CD4-positive, alpha-beta T cell (primary cell): ENCODE data around the gene EMILIN3. TPM values are rescaled to one million over a fixed set of nuclear protein-coding genes. Genes with fewer than 3 reads are reported as not detected.

ENCODE experiments used
- ATAC-seq: fragments of 200-7000 bp; cut with Tn5 transposase; one replicate; pipeline ENCODE4 v1.10.0; 2022; ENCODE audit warnings: mild to moderate bottlenecking; ENCODE audit not compliant: poor library complexity
- CTCF ChIA-PET: fragments of 350-600 bp; sonication (Branson Sonifier 250); formaldehyde crosslinking; loops from one replicate; lab custom pipeline; 2021; ENCODE audit warnings: antibody characterized with exemption, inconsistent platforms; lab: Charles Lee
- POLR2A ChIA-PET: fragments of 350-600 bp; sonication (Branson Sonifier 250); formaldehyde crosslinking; loops from one replicate; lab custom pipeline; 2021; ENCODE audit warnings: antibody characterized with exemption, inconsistent platforms; lab: Charles Lee
- DNase-seq, 14 experiments: peaks; one replicate each; pipeline ENCODE4 v3.0.0-alpha.2; 2013 to 2020; ENCODE audit warnings: mixed read lengths in 2 of 14
- H3K27ac ChIP-seq, 2 donors: one replicate each; pipeline versions ENCODE4 v1.5.1 to v1.7.0; 2013; ENCODE audit warnings: low read length in 2 of 2, low read depth in 1 of 2, mild to moderate bottlenecking in 1 of 2
- H3K27me3 ChIP-seq, 2 experiments: 1 replicate in 1 of 2; 2 replicates in 1 of 2; pipeline versions ENCODE4 v1.6.1 to v1.7.0; 2013; ENCODE audit warnings: low read length in 2 of 2, control low read depth in 1 of 2, mild to moderate bottlenecking in 1 of 2, moderate library complexity in 1 of 2; ENCODE audit not compliant: insufficient read depth in 2 of 2, control insufficient read depth in 1 of 2
- H3K36me3 ChIP-seq: one replicate; pipeline ENCODE4 v1.6.1; 2013; ENCODE audit warnings: low read length, control low read depth; ENCODE audit not compliant: insufficient read depth
- H3K4me1 ChIP-seq: one replicate; pipeline ENCODE4 v1.6.1; 2013; ENCODE audit warnings: low read length, control low read depth; ENCODE audit not compliant: insufficient read depth
- H3K4me3 ChIP-seq: one replicate; pipeline ENCODE4 v1.5.1; 2013; ENCODE audit warnings: mild to moderate bottlenecking, low read length, moderate library complexity
- H3K9me3 ChIP-seq, 2 experiments: 1 replicate in 1 of 2; 2 replicates in 1 of 2; pipeline versions ENCODE4 v1.6.1 to v1.7.0; 2013; ENCODE audit warnings: low read length in 2 of 2, mild to moderate bottlenecking in 2 of 2, control low read depth in 1 of 2, moderate library complexity in 1 of 2; ENCODE audit not compliant: control insufficient read depth in 1 of 2, insufficient read depth in 1 of 2
- H3K27ac Mint-ChIP-seq: one replicate; pipeline ENCODE4 v1.8.0; 2020; ENCODE audit warnings: mixed read lengths
- H3K27me3 Mint-ChIP-seq: one replicate; pipeline ENCODE4 v1.8.0; 2021; ENCODE audit warnings: mixed read lengths
- H3K36me3 Mint-ChIP-seq: one replicate; pipeline ENCODE4 v1.8.0; 2021; ENCODE audit warnings: low read depth, mixed read lengths
- H3K4me1 Mint-ChIP-seq: one replicate; pipeline ENCODE4 v1.8.0; 2021; ENCODE audit warnings: low read depth, mixed read lengths
- H3K4me3 Mint-ChIP-seq: one replicate; pipeline ENCODE4 v1.8.0; 2020; ENCODE audit warnings: mild to moderate bottlenecking, mixed read lengths
- H3K9me3 Mint-ChIP-seq: one replicate; pipeline ENCODE4 v1.8.0; 2020; ENCODE audit warnings: mixed read lengths
- CTCF ChIP-seq: fragments of 200-600 bp; IDR thresholded peaks from one replicate; pipeline ENCODE4 v1.8.0; 2022; ENCODE audit warnings: antibody characterized with exemption, mild to moderate bottlenecking
- intact Hi-C, 2 experiments: fragments of 100-400 bp; cut with DNase I in 1 of 2; cut with micrococcal nuclease in 1 of 2; formaldehyde crosslinking; loops; one replicate each; pipeline versions ENCODE4 v1.15.1 to v1.9.0; 2023 to 2025; cut with DNase I, micrococcal nuclease
- total RNA-seq, 174 experiments: library from RNA in 2 of 174; stranded (reverse) in 2 of 174; gene quantifications; one replicate each; pipeline ENCODE4 v1.2.3 and lab custom pipeline; 2021 to 2026

EMILIN3 gene
- total RNA-seq, 2 experiments from 2014 or later: 0.11 to 0.22 TPM

GRCh38 chr20:41330941-41331340 lies 35.7 kb downstream of the EMILIN3 start:
- POLR2A ChIA-PET: interaction anchor here (0.7 kb wide), 1 partner anchor 213 kb away, joined by 3 read pairs; no protein-coding TSS in a partner anchor
- H3K27ac Mint-ChIP-seq: no peak overlapping the region

GRCh38 chr20:41330343-41330720 lies 36.3 kb downstream of the EMILIN3 start:
- H3K27ac Mint-ChIP-seq: no peak overlapping the region
- POLR2A ChIA-PET: interaction anchor here (0.7 to 1.1 kb wide), 2 partner anchors 212 to 288 kb away, joined by 3 read pairs; partner anchors contain the start of gene CHD6

More at GRCh38 chr20:41330941-41331340, 35.7 kb downstream of the EMILIN3 start:
- H3K27me3 Mint-ChIP-seq: peaks cover 4% of the 10 kb centered on the region
- H3K4me3 Mint-ChIP-seq: no peak overlapping the region
- CTCF ChIA-PET: no interaction called here
- peaks cover 12% of the 10 kb centered on the region for H3K4me1 ChIP-seq
- H3K27me3 ChIP-seq: no peaks in the 10 kb centered on the region
- no peaks in the 10 kb centered on the region for H3K36me3 ChIP-seq
- peaks cover 11% of the 10 kb centered on the region for H3K4me1 Mint-ChIP-seq
- no peaks in the 10 kb centered on the region for H3K9me3 Mint-ChIP-seq
- no peaks in the 10 kb centered on the region for H3K9me3 ChIP-seq
- no peak overlapping the region for H3K27ac ChIP-seq
- no peak for TF ChIP-seq CTCF
- DNase-seq: no peak
- ATAC-seq: no peak
- H3K36me3 Mint-ChIP-seq: no peaks in the 10 kb centered on the region
- no peak overlapping the region for H3K4me3 ChIP-seq
- intact Hi-C loops: loop anchor here in 1 of 2 experiments (10.0 kb wide), 1 partner anchor 96 kb away; no protein-coding TSS in a partner anchor

More at GRCh38 chr20:41330343-41330720, 36.3 kb downstream of the EMILIN3 start:
- TF ChIP-seq CTCF: no peak
- intact Hi-C loops: loop anchor here in 1 of 2 experiments (10.0 kb wide), 1 partner anchor 96 kb away; no protein-coding TSS in a partner anchor
- Histone ChIP-seq H3K9me3 (no peaks in the 10 kb centered on the region), H3K36me3 (no peaks in the 10 kb centered on the region), H3K27ac (no peak overlapping the region), H3K4me3 (no peak overlapping the region), H3K27me3 (no peaks in the 10 kb centered on the region), H3K4me1 (peaks cover 12% of the 10 kb centered on the region)
- peaks cover 11% of the 10 kb centered on the region for H3K4me1 Mint-ChIP-seq
- CTCF ChIA-PET: interaction anchor here (1.1 kb wide), 1 partner anchor 157 kb away, joined by 3 read pairs; no protein-coding TSS in a partner anchor
- no peak overlapping the region for H3K4me3 Mint-ChIP-seq
- no peaks in the 10 kb centered on the region for H3K9me3 Mint-ChIP-seq
- DNase-seq (no peak), ATAC-seq (no peak)
- no peaks in the 10 kb centered on the region for H3K36me3 Mint-ChIP-seq
- H3K27me3 Mint-ChIP-seq: peaks cover under 1% of the 10 kb centered on the region
